Ascending aorta (tissue), 2 donors: ENCODE data around the gene ADAT2. TPM values are rescaled to one million over a fixed set of nuclear protein-coding genes. Genes with fewer than 3 reads are reported as not detected.

Experiments
- DNase-seq, 2 donors: peaks; one replicate each; pipeline ENCODE4 v3.0.0-alpha.2; 2019; ENCODE audit warnings: low spot score in 2 of 2
- H3K27ac ChIP-seq, 2 donors: fragments of 200-600 bp; sonication (generic); one replicate each; pipeline ENCODE4 v1.5.1; 2016 to 2017; ENCODE audit warnings: mild to moderate bottlenecking in 1 of 2
- H3K27me3 ChIP-seq: fragments of 200-600 bp; sonication (generic); one replicate; pipeline ENCODE4 v1.5.1; 2017
- H3K36me3 ChIP-seq, 2 donors: fragments of 200-600 bp; sonication (generic); one replicate each; pipeline ENCODE4 v1.5.1; 2016
- H3K4me1 ChIP-seq, 2 donors: fragments of 200-600 bp; sonication (generic); one replicate each; pipeline ENCODE4 v1.5.1; 2016 to 2017; ENCODE audit warnings: mild to moderate bottlenecking in 1 of 2
- H3K4me3 ChIP-seq, 2 donors: fragments of 200-600 bp; sonication (generic); one replicate each; pipeline ENCODE4 v1.5.1; 2016 to 2017; ENCODE audit warnings: mild to moderate bottlenecking in 1 of 2
- H3K9me3 ChIP-seq, 2 donors: fragments of 200-600 bp; sonication (generic); one replicate each; pipeline ENCODE4 v1.5.1; 2016
- CTCF ChIP-seq, 3 experiments: fragments of 200-600 bp in 2 of 3; fragments of 450-650 bp in 1 of 3; sonication (generic) in 2 of 3; IDR thresholded peaks; one replicate each; pipeline ENCODE4 v1.5.1; 2016 to 2019; ENCODE audit warnings: antibody characterized with exemption in 3 of 3, mild to moderate bottlenecking in 1 of 3, moderate library complexity in 1 of 3
- intact Hi-C: fragments of 100-400 bp; cut with DNase I; formaldehyde crosslinking; loops from one replicate; pipeline ENCODE4 v1.15.1; 2023
- total RNA-seq: library from RNA; depleted of rRNA; stranded (reverse); fragments of >200 nt; gene quantifications from one replicate; pipeline ENCODE4 v1.1.0, GENCODE V29; 2016

ADAT2 gene
- total RNA-seq, 1 donor from 2014 or later: 24.8 TPM

GRCh38 chr6:143405373-143406154 lies 44.9 kb downstream of the ADAT2 start:
- Histone ChIP-seq H3K4me3 (peak overlapping the region in 1 of 2 donors; percentile 45), H3K36me3 (no peaks in the 10 kb centered on the region), H3K27me3 (no peaks in the 10 kb centered on the region), H3K27ac (peak overlapping the region; percentile 78 to 84), H3K9me3 (no peaks in the 10 kb centered on the region), H3K4me1 (peaks cover 15 to 49% of the 10 kb centered on the region in 2 donors)
- intact Hi-C loops: loop anchor here (2.0 to 10.0 kb wide), 4 partner anchors 269 to 518 kb away; partner anchors contain the start of gene AIG1
- no peak for DNase-seq
- no peak for TF ChIP-seq CTCF (IDR thresholded peaks at IDR 0.05)

GRCh38 chr6:143402721-143403336 lies 47.7 kb downstream of the ADAT2 start:
- intact Hi-C loops: loop anchor here (10.0 kb wide), 1 partner anchor 282 kb away; no protein-coding TSS in a partner anchor
- Histone ChIP-seq H3K9me3 (no peaks in the 10 kb centered on the region), H3K27me3 (no peaks in the 10 kb centered on the region), H3K4me3 (no peak overlapping the region), H3K36me3 (no peaks in the 10 kb centered on the region), H3K4me1 (peaks cover 11 to 49% of the 10 kb centered on the region in 2 donors), H3K27ac (no peak overlapping the region)
- TF ChIP-seq CTCF (IDR thresholded peaks at IDR 0.05): no peak
- no peak for DNase-seq

DNA sequence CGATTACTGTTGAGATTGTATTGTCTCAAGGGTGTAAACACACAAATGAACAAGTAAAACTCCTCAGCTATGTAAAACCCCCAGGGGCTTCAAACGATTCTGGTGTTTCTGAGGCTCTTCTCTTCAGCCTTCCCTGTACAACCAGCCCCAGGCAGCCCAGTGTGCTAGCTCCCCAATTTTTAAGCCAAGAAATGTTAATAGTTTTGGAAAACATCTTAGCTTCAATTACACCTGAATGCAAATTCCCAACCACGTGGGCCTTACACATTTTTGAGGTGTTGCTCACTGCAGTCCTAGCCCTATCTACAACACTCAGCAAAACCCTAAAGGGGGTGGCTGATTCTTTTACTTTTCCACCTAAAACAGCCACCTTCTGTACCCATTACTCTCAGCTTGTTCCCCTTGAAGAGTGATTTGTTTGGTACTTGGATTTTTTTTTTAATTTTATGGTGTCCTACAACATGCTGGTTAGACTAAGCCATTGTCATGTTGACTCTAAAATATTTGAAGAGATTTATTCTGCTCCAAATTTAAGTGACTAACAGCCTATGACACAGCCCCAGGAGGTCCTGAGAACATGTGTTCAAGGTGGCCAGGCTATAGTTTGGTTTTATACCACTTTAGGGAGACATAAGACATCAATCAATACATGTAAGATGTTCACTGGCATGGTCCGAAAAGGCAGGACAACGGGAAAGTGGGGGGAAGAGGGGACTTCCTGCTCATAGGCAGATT lies 48.7 kb downstream of the ADAT2 start:
- peak overlapping the region; percentile 63 to 64 for H3K27ac ChIP-seq
- DNase-seq: no peak

DNA sequence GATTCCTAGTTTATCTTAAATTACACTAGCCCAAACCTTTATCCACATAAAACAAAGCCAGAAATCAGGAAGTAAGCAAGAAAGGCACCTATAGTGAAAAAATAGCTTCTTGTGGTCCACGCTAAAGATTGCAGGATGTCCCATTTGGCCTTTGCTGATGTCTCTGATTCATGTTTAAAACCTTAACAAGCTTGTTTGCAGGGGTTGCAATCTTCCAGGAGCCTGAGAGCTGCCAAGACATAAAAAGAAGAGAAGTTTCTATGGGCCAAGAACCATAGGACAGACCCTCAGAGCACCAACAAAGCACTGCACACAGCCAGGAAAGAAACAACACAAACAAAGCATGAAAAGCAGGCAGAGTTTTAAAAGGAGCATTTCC lies 49.4 kb downstream of the ADAT2 start:
- no peak for DNase-seq
- H3K27ac ChIP-seq: peak overlapping the region; percentile 63 to 64

More for the DNA sequence above, 48.7 kb downstream of the ADAT2 start:
- no peak for TF ChIP-seq CTCF (IDR thresholded peaks at IDR 0.05)
- Histone ChIP-seq H3K4me3 (no peak overlapping the region), H3K4me1 (peaks cover 11 to 50% of the 10 kb centered on the region in 2 donors), H3K36me3 (no peaks in the 10 kb centered on the region), H3K27me3 (no peaks in the 10 kb centered on the region), H3K9me3 (no peaks in the 10 kb centered on the region)
- intact Hi-C loops: loop anchor here (10.0 kb wide), 1 partner anchor 283 kb away; no protein-coding TSS in a partner anchor

More for the DNA sequence above, 49.4 kb downstream of the ADAT2 start:
- no peak for TF ChIP-seq CTCF (IDR thresholded peaks at IDR 0.05)
- Histone ChIP-seq H3K4me1 (peaks cover 10 to 45% of the 10 kb centered on the region in 2 donors), H3K36me3 (no peaks in the 10 kb centered on the region), H3K27me3 (no peaks in the 10 kb centered on the region), H3K4me3 (no peak overlapping the region), H3K9me3 (no peaks in the 10 kb centered on the region)
- intact Hi-C loops: loop anchor here (10.0 kb wide), 1 partner anchor 284 kb away; no protein-coding TSS in a partner anchor
